ENCODE results near the gene BSG. TPM values are rescaled to one million over a fixed set of nuclear protein-coding genes. Genes with fewer than 3 reads are reported as not detected.

Gene BSG
- total and polyA plus RNA-seq, 9 of the 15 experiments (the other 6 are each of a cell fraction or from before 2014, with no cell fraction given) = 4.6 to 495 (median 187) TPM

DNA sequence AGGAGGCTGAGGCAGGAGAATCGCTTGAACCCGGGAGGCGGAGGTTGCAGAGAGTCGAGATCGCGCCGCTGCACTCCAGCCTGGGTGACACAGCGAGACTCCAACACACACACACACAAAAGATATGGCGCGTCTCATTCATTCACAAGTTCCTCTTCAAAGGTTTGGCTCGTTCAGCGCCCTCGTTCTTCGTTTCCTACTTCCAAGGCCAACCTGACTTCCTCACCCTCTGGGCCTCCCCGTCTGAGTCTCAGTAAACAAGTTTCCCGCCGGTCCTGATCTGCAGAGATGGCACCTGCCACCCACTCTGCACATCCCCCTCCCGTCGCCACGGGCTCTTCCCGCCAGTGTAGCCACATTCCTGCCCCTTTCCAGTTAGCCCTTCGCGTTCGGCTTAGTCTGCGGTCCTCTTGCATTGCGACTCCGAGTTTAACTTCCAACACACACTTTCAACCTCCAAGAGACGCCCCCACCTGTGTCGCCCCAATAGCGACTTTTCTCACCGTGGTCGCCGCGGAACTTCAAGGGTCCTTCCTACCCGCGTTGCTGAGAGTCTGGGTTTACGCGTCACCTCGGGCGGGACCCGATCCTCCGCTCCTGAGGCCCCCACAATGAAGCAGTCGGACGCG, 1.3 kb upstream of the BSG start (continued):
- TF ChIP-seq, protein P1, sequence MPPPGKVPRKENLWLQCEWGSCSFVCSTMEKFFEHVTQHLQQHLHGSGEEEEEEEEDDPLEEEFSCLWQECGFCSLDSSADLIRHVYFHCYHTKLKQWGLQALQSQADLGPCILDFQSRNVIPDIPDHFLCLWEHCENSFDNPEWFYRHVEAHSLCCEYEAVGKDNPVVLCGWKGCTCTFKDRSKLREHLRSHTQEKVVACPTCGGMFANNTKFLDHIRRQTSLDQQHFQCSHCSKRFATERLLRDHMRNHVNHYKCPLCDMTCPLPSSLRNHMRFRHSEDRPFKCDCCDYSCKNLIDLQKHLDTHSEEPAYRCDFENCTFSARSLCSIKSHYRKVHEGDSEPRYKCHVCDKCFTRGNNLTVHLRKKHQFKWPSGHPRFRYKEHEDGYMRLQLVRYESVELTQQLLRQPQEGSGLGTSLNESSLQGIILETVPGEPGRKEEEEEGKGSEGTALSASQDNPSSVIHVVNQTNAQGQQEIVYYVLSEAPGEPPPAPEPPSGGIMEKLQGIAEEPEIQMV (tag; conservative IDR thresholded peaks at IDR 0.05; ENCODE audit: low read depth) = no peak
- TF ChIP-seq EHMT2 (IDR thresholded peaks at IDR 0.05) (no peak), MLX (CRISPR knock-in tag; conservative IDR thresholded peaks at IDR 0.05) (no peak), NCOA2 (IDR thresholded peaks at IDR 0.05; ENCODE audit: partially characterized antibody in 2 of 2) (no peak), ZNF133 (CRISPR knock-in tag; IDR thresholded peaks at IDR 0.05) (no peak), GTF2B (IDR thresholded peaks at IDR 0.05; ENCODE audit: extremely low read depth, insufficient read length) (no peak), HNRNPLL (IDR thresholded peaks at IDR 0.05; ENCODE audit: low read depth, low read length, poor library complexity, severe bottlenecking) (no peak), MITF (IDR thresholded peaks at IDR 0.05) (no peak), ZNF444 (CRISPR knock-in tag; IDR thresholded peaks at IDR 0.05) (no peak), ZNF253 (CRISPR knock-in tag; conservative IDR thresholded peaks at IDR 0.05) (no peak), USF1 (CRISPR knock-in tag; IDR thresholded peaks at IDR 0.05) (0 out of 2 replicates have a peak, but pooled peaks have one; percentile 22), ZNF143 (CRISPR knock-in tag; IDR thresholded peaks at IDR 0.05) (no peak)
- TF ChIP-seq, protein P2, sequence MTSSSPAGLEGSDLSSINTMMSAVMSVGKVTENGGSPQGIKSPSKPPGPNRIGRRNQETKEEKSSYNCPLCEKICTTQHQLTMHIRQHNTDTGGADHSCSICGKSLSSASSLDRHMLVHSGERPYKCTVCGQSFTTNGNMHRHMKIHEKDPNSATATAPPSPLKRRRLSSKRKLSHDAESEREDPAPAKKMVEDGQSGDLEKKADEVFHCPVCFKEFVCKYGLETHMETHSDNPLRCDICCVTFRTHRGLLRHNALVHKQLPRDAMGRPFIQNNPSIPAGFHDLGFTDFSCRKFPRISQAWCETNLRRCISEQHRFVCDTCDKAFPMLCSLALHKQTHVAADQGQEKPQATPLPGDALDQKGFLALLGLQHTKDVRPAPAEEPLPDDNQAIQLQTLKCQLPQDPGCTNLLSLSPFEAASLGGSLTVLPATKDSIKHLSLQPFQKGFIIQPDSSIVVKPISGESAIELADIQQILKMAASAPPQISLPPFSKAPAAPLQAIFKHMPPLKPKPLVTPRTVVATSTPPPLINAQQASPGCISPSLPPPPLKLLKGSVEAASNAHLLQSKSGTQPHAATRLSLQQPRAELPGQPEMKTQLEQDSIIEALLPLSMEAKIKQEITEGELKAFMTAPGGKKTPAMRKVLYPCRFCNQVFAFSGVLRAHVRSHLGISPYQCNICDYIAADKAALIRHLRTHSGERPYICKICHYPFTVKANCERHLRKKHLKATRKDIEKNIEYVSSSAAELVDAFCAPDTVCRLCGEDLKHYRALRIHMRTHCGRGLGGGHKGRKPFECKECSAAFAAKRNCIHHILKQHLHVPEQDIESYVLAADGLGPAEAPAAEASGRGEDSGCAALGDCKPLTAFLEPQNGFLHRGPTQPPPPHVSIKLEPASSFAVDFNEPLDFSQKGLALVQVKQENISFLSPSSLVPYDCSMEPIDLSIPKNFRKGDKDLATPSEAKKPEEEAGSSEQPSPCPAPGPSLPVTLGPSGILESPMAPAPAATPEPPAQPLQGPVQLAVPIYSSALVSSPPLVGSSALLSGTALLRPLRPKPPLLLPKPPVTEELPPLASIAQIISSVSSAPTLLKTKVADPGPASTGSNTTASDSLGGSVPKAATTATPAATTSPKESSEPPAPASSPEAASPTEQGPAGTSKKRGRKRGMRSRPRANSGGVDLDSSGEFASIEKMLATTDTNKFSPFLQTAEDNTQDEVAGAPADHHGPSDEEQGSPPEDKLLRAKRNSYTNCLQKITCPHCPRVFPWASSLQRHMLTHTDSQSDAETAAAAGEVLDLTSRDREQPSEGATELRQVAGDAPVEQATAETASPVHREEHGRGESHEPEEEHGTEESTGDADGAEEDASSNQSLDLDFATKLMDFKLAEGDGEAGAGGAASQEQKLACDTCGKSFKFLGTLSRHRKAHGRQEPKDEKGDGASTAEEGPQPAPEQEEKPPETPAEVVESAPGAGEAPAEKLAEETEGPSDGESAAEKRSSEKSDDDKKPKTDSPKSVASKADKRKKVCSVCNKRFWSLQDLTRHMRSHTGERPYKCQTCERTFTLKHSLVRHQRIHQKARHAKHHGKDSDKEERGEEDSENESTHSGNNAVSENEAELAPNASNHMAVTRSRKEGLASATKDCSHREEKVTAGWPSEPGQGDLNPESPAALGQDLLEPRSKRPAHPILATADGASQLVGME (CRISPR knock-in tag; IDR thresholded peaks at IDR 0.05) = no peak
